NCI-H2171 (cell line): ENCODE results near the gene SYMPK.
"Not testable (repeated sequence)": the region's sequence is repeated elsewhere in the genome, so short reads cannot be mapped to it uniquely, and the experiment has no call there.

ENCODE experiments used
- DNase-seq: peaks from one replicate; lab custom pipeline; 2025; lab: John Stamatoyannopoulos, UW

Gene SYMPK

GRCh38 chr19:45885556-45886426, 22.8 kb upstream of the SYMPK start, which contains the start of gene IRF2BP1:
Gene IRF2BP1, minus strand, starts transcription at chr19:45886141. Its CDS starts 367 bp downstream, at chr19:45885774.
- peak; percentile 89 for DNase-seq

- DNase-seq: peak; percentile 13
Observed at GRCh38 chr19:45884682-45885555, 22.0 kb upstream of the SYMPK start.

- DNase-seq: no peak
Observed at GRCh38 chr19:45883881-45884681, 21.1 kb upstream of the SYMPK start.

GRCh38 chr19:45883586-45883880, 20.6 kb upstream of the SYMPK start:
- DNase-seq: no peak

- peak; percentile 82 for DNase-seq
Observed at GRCh38 chr19:45882652-45883585, 20.0 kb upstream of the SYMPK start.

- peak; percentile 59 for DNase-seq
Observed at GRCh38 chr19:45881909-45882528, 19.1 kb upstream of the SYMPK start.

GRCh38 chr19:45881082-45881908, 18.3 kb upstream of the SYMPK start:
- DNase-seq: no peak

- no peak for DNase-seq
Observed at GRCh38 chr19:45879971-45880370, 17.0 kb upstream of the SYMPK start.

- DNase-seq: no peak
Observed at GRCh38 chr19:45879055-45879454, 16.1 kb upstream of the SYMPK start.

GRCh38 chr19:45878043-45878794, 15.3 kb upstream of the SYMPK start:
- DNase-seq: no peak

GRCh38 chr19:45876411-45877197, 13.7 kb upstream of the SYMPK start:
- no peak for DNase-seq

GRCh38 chr19:45876161-45876410, 13.1 kb upstream of the SYMPK start:
- DNase-seq: no peak

- DNase-seq: no peak
Observed at GRCh38 chr19:45874620-45874966, 11.6 kb upstream of the SYMPK start.

GRCh38 chr19:45873219-45873772, 10.3 kb upstream of the SYMPK start:
- DNase-seq: no peak

- no peak for DNase-seq
Observed at GRCh38 chr19:45872095-45872919, 9.4 kb upstream of the SYMPK start.

- no peak for DNase-seq
Observed at GRCh38 chr19:45870798-45871197, 7.9 kb upstream of the SYMPK start.

GRCh38 chr19:45867241-45867640, 4.3 kb upstream of the SYMPK start:
- DNase-seq: not testable (repeated sequence)
